Heart left ventricle (tissue), 13 donors: ENCODE data around the gene C2orf78.

ENCODE experiments used
- POLR2A ChIP-seq, 2 donors: fragments of 450-650 bp; IDR thresholded peaks; one replicate each; pipeline ENCODE4 v1.6.1; 2017; ENCODE audit warnings: antibody characterized with exemption in 2 of 2, mild to moderate bottlenecking in 2 of 2, moderate library complexity in 2 of 2
- TF ChIP-seq, protein P1 (sequence below), 12 donors: fragments of 200-600 bp; sonication (generic) in 4 of 12; IDR thresholded peaks; one replicate each; pipeline versions ENCODE4 v1.5.0 to v1.8.0; 2018 to 2022; ENCODE audit warnings: antibody characterized with exemption in 12 of 12, mild to moderate bottlenecking in 5 of 12
- donor health status: ischemic (EF 13 %, LVEDD 7.1; RV severe dilation, severe dysfunction).
- donor health status: DM: no; HTN: yes; CAD: no.
- donor health status: DM: no; HTN: no; CAD: no.
- donor health status: ischemic (EF 25% LVEDD 6.9; RV normal size, moderate dysfunction).
- donor health status: ischemic (EF 25% LVEDD 5.7; RV mildly dilated, moderate dysfunction).
- donor health status: ischemic (EF 35%, LVEDD 5.7; RV mildly dilated, moderate dysfunction).
- donor health status: nonischemic (EF 11% LVEDD 7.7; RV severe dilation, severe dysfunction).
- donor health status: DM: yes; HTN: yes; CAD: no.
- donor health status: PGD.
- donor health status: ischemic (EF 29% LVEDD 5.4; RV normal size, mild dysfunction).
- donor health status: nonischemic (EF 23%, LVEDD 6.1; RV moderate dilation, normal function).

DNA sequence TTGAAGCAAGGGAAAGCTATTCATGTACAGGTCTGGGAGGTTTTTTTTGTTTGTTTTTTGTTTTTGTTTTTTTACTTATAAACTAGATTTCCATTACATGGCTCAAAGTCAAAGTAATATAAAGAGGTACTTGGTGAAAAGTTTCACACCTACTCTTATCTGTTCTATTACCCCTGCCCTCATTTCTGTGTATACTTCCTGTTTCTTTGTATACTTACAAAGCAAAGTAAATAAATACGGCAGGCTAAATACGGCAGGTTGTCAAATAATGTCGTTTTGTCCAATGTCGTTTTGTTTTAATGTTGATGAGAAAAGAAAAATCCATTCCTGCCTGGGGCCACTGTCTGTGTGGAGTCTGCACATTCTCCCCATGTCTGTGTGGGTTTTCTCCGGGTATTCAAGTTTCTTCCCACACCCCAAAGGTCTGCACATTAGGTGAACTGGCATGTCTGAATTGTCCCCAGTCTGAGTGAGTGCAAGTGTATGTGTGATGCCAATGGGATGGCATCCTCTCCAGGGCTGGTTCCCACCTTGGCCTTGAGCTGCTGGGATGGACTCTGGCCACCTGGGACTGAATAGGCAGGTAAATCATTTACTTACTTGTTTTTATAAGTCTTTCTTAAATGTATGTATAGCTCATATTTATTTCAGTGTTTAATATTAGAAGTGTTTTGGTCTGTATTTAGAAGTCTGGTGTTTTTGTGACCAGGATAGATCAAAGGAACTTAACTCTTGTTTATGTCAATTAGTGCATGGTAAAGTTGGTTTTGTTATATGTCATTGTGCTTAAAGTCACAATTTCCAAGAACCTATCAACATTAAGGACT is 58.1 kb downstream of the C2orf78 start:
- TF ChIP-seq, protein P1, sequence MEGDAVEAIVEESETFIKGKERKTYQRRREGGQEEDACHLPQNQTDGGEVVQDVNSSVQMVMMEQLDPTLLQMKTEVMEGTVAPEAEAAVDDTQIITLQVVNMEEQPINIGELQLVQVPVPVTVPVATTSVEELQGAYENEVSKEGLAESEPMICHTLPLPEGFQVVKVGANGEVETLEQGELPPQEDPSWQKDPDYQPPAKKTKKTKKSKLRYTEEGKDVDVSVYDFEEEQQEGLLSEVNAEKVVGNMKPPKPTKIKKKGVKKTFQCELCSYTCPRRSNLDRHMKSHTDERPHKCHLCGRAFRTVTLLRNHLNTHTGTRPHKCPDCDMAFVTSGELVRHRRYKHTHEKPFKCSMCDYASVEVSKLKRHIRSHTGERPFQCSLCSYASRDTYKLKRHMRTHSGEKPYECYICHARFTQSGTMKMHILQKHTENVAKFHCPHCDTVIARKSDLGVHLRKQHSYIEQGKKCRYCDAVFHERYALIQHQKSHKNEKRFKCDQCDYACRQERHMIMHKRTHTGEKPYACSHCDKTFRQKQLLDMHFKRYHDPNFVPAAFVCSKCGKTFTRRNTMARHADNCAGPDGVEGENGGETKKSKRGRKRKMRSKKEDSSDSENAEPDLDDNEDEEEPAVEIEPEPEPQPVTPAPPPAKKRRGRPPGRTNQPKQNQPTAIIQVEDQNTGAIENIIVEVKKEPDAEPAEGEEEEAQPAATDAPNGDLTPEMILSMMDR (IDR thresholded peaks at IDR 0.05), result no peak
- TF ChIP-seq POLR2A (IDR thresholded peaks at IDR 0.05), result no peak
